ENCODE results near the gene TMX1. TPM values are rescaled to one million over a fixed set of nuclear protein-coding genes. Genes with fewer than 3 reads are reported as not detected.

The TMX1 gene
- total and polyA plus RNA-seq, 2 of the 8 experiments (the other 6 are each of a cell fraction or from before 2014, with no cell fraction given), result 26.6 to 84.0 TPM

DNA sequence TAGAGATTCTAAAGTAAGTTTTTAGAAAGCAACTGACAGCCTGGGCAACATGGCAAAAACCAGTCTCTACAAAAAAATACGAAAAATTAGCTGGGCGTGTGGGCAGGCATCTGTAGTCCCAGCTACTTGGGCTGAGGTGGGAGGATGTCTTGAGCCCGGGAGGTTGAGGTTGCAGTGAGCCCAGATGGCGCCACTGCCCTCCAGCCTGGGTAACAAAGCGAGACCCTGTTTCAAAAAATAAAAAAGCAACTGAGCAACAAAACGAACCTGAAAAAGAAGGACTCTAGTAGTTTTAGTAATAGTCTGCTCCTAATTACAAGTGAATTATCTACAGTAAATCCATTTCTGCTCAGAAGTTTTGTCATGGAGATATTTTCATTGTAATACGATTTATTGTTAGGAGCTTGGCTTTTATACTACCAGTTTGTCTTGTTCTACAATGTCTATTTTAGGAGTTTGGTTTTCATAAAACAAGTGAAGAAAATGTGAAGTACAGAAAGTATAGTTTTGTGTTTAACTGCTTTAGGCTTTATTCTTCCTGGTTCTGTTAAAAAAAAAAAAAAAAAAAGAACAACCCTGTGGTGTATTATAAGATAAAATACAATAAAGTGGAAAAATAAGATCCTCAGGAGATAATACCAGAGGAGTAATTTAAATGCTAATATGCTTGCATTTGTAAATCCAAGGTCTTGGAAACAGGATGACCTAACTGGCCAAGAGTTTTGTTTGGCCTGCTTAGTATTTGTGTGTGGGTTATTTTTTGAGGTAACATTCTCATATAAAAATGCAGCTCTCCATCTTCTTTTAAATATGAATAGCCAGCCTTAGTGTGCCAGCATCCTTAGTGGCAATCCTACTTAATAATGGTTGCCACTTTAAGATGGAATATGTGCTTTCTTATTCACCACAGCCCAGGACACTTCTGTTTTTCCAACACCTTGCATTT is 2.8 kb downstream of the TMX1 start:
- no peak overlapping the region for H2AK5ac ChIP-seq (ENCODE audit: low read depth, low read length)
- 2% methylated on average over 7 of the region's 7 CpGs; no CpG with 5 or more reads in 1 of the 2 experiments for WGBS, 2 experiments (ENCODE audit: extremely low coverage in 1 of 2, insufficient coverage in 1 of 2, insufficient read length in 1 of 2, insufficient replicate concordance in 2 of 2, low coverage in 1 of 2, low lambda C conversion rate in 2 of 2, missing lambda C conversion rate in 1 of 2)
- no peak overlapping the region for H4K8ac ChIP-seq (ENCODE audit: extremely low read depth, insufficient read depth, low read length)
- no peak overlapping the region for H3K56ac ChIP-seq (replicated peaks; ENCODE audit: insufficient read length, low read depth, low read length)
- FAIRE-seq (no peak), DNase-seq (ENCODE audit: low read depth in 1 of 2, low spot score in 2 of 2) (no peak)
- no peaks in the 10 kb centered on the region for H3K79me1 ChIP-seq (ENCODE audit: low read depth, low read length)
- H3K23ac ChIP-seq (ENCODE audit: insufficient read length), result no peak overlapping the region
- no peaks in the 10 kb centered on the region for H3K9me3 ChIP-seq (ENCODE audit: insufficient read depth in 2 of 2, low read depth in 1 of 2, low read length in 1 of 2)
- no peak overlapping the region for H3K14ac ChIP-seq (ENCODE audit: insufficient read length)
- H4K91ac ChIP-seq (replicated peaks; ENCODE audit: insufficient read length, low read length), result no peak overlapping the region
- H4K5ac ChIP-seq (ENCODE audit: insufficient read length, low read depth, low read length), result peak overlapping the region; percentile 38
- H2BK20ac ChIP-seq (ENCODE audit: low read length), result no peak overlapping the region
- no peak overlapping the region for H2BK120ac ChIP-seq (replicated peaks; ENCODE audit: low read depth, low read length)
- ChIA-PET CTCF (ENCODE audit: partially characterized antibody) (interaction anchor here (0.7 to 2.2 kb wide), 6 partner anchors 14 to 287 kb away, joined by 3 to 4 read pairs (median 3); partner anchors contain the start of gene TRIM9), POLR2A (ENCODE audit: partially characterized antibody) (interaction anchor here (0.5 to 0.6 kb wide), 2 partner anchors 62 to 288 kb away, joined by 3 to 4 read pairs; no protein-coding TSS in a partner anchor)
- no peak overlapping the region for H2AFZ ChIP-seq (ENCODE audit: low read length)
- H3K4me1 ChIP-seq (replicated peaks in 1 of 4; ENCODE audit: control insufficient read depth in 3 of 4, insufficient read depth in 4 of 4, low read length in 3 of 4), result peaks cover 2 to 13% (median 10%) of the 10 kb centered on the region in 4 experiments; a peak in 6 of 7 replicates
- H3K27me3 ChIP-seq (replicated peaks in 1 of 4; ENCODE audit: control insufficient read depth in 3 of 4, extremely low read depth in 1 of 4, insufficient read depth in 3 of 4, low read length in 3 of 4), result no peaks in the 10 kb centered on the region
- H3K4me2 ChIP-seq (ENCODE audit: insufficient read depth in 1 of 2, low read depth in 2 of 2, low read length in 2 of 2), result peak overlapping the region; percentile 62 to 80
- peak overlapping the region in 3 of 4 experiments; percentile 30 to 97 (median 65); a peak in 5 of 8 replicates for H3K4me3 ChIP-seq (ENCODE audit: extremely low read depth in 1 of 4, insufficient read depth in 2 of 4, low read depth in 3 of 4, low read length in 4 of 4)
- H3K79me2 ChIP-seq (ENCODE audit: control insufficient read depth in 1 of 2, insufficient read depth in 2 of 2, low read length in 2 of 2), result peaks cover 29 to 78% of the 10 kb centered on the region in 2 experiments
- no peaks in the 10 kb centered on the region for H3K23me2 ChIP-seq (ENCODE audit: low read depth, low read length)
- H2BK12ac ChIP-seq (ENCODE audit: low read depth, low read length), result no peak overlapping the region
- H3K27ac ChIP-seq (ENCODE audit: low read depth, low read length), result peak overlapping the region; percentile 17; the same call in 1 of the 2 replicates
- H4K20me1 ChIP-seq (replicated peaks in 1 of 2; ENCODE audit: control insufficient read depth in 1 of 2, insufficient read depth in 2 of 2, low read length in 2 of 2), result peaks cover 11 to 13% of the 10 kb centered on the region in 2 experiments
- no peak overlapping the region for H3K4ac ChIP-seq (replicated peaks; ENCODE audit: insufficient read length, low read depth, low read length)
- no peak overlapping the region for H2BK5ac ChIP-seq (ENCODE audit: low read depth, low read length)
- no peak overlapping the region for H3K9ac ChIP-seq (replicated peaks in 1 of 4; ENCODE audit: extremely low read depth in 1 of 4, low read depth in 3 of 4, low read length in 3 of 4)
- H3K18ac ChIP-seq (ENCODE audit: extremely low read depth, low read length), result no peak overlapping the region
- H2BK15ac ChIP-seq (ENCODE audit: low read length), result no peak overlapping the region
- H3K36me3 ChIP-seq (ENCODE audit: control insufficient read depth in 2 of 4, insufficient read depth in 4 of 4, low read length in 3 of 4), result peaks cover 0 to 40% (median 13%) of the 10 kb centered on the region in 4 experiments; a peak in 6 of 8 replicates
- TF ChIP-seq JUND (IDR thresholded peaks at IDR 0.05; ENCODE audit: low read length), result 0 out of 2 replicates have a peak, but pooled peaks have one; percentile 7
- no peak for TF ChIP-seq TBP (IDR thresholded peaks at IDR 0.05; ENCODE audit: low read depth, low read length)
- no peak for TF ChIP-seq TAF1 (IDR thresholded peaks at IDR 0.05; ENCODE audit: low read depth, low read length)
- no peak for TF ChIP-seq CEBPB (IDR thresholded peaks at IDR 0.05; ENCODE audit: low read depth, low read length)
- TF ChIP-seq, protein P1, sequence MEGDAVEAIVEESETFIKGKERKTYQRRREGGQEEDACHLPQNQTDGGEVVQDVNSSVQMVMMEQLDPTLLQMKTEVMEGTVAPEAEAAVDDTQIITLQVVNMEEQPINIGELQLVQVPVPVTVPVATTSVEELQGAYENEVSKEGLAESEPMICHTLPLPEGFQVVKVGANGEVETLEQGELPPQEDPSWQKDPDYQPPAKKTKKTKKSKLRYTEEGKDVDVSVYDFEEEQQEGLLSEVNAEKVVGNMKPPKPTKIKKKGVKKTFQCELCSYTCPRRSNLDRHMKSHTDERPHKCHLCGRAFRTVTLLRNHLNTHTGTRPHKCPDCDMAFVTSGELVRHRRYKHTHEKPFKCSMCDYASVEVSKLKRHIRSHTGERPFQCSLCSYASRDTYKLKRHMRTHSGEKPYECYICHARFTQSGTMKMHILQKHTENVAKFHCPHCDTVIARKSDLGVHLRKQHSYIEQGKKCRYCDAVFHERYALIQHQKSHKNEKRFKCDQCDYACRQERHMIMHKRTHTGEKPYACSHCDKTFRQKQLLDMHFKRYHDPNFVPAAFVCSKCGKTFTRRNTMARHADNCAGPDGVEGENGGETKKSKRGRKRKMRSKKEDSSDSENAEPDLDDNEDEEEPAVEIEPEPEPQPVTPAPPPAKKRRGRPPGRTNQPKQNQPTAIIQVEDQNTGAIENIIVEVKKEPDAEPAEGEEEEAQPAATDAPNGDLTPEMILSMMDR (IDR thresholded peaks at IDR 0.05; ENCODE audit: control extremely low read depth in 1 of 3, insufficient read depth in 1 of 3, low read depth in 1 of 3, low read length in 3 of 3), result peak in 2 of 3 experiments; percentile 5 to 25; a peak in 1 of 4 replicates

All from H1 (cell line).